ACC112 (cell line): Measurements from ENCODE around the gene RASSF3.
"Not testable (repeated sequence)": the region's sequence is repeated elsewhere in the genome, so short reads cannot be mapped to it uniquely, and the experiment has no call there.

Experiments used
- H2AFZ ChIP-seq: fragments of 200-600 bp; sonication (generic); one replicate; pipeline ENCODE4 v1.6.0; 2017; ENCODE audit warnings: antibody characterized with exemption, low read length; ENCODE audit not compliant: unreplicated experiment
- H3K27ac ChIP-seq: fragments of 200-600 bp; sonication (generic); 2 replicates; pipeline ENCODE4 v1.5.1; 2014; ENCODE audit warnings: low read depth, mild to moderate bottlenecking, antibody characterized with exemption, low read length, moderate library complexity
- H3K27me3 ChIP-seq: fragments of 200-600 bp; sonication (generic); 2 replicates; pipeline ENCODE4 v1.6.1; 2014; ENCODE audit warnings: mild to moderate bottlenecking, antibody characterized with exemption, low read length, moderate library complexity, mixed read lengths; ENCODE audit not compliant: insufficient read depth
- H3K36me3 ChIP-seq: fragments of 200-600 bp; sonication (generic); 2 replicates; pipeline ENCODE4 v1.6.1; 2016; ENCODE audit warnings: mild to moderate bottlenecking, antibody characterized with exemption, low read length, moderate library complexity, mixed read lengths; ENCODE audit not compliant: insufficient read depth
- H3K4me1 ChIP-seq: fragments of 200-600 bp; sonication (generic); one replicate; pipeline ENCODE4 v1.6.1; 2016; ENCODE audit warnings: low read length, mixed read lengths; ENCODE audit not compliant: insufficient read depth, unreplicated experiment, control insufficient read depth
- H3K4me3 ChIP-seq: fragments of 200-600 bp; sonication (generic); 2 replicates; pipeline ENCODE4 v1.5.1; 2014; ENCODE audit warnings: mild to moderate bottlenecking, low read depth, low read length
- H3K79me2 ChIP-seq: fragments of 200-600 bp; sonication (generic); one replicate; pipeline ENCODE4 v1.6.0; 2016; ENCODE audit warnings: low read length; ENCODE audit not compliant: control insufficient read depth, unreplicated experiment, insufficient read depth

RASSF3 gene

GRCh38 chr12:64690236-64690635, 79.9 kb downstream of the RASSF3 start:
- not testable (repeated sequence) for H3K27ac ChIP-seq, H2AFZ ChIP-seq, H3K27me3 ChIP-seq, H3K79me2 ChIP-seq, H3K4me3 ChIP-seq, H3K4me1 ChIP-seq, H3K36me3 ChIP-seq

- Histone ChIP-seq H3K4me1 (peaks cover 7% of the 10 kb centered on the region), H3K27me3 (no peaks in the 10 kb centered on the region), H3K27ac (no peak overlapping the region), H3K4me3 (no peak overlapping the region), H3K79me2 (no peaks in the 10 kb centered on the region), H3K36me3 (no peaks in the 10 kb centered on the region), H2AFZ (no peak overlapping the region)
These were observed 81.0 kb downstream of the RASSF3 start for GRCh38 chr12:64691227-64691794.

GRCh38 chr12:64691795-64692583, 81.7 kb downstream of the RASSF3 start:
- Histone ChIP-seq H3K27ac (no peak overlapping the region), H3K36me3 (no peaks in the 10 kb centered on the region)

GRCh38 chr12:64694130-64695040, 84.1 kb downstream of the RASSF3 start:
- H3K27ac ChIP-seq: no peak overlapping the region
- H3K4me3 ChIP-seq: no peak overlapping the region
- H3K36me3 ChIP-seq: no peaks in the 10 kb centered on the region
- H2AFZ ChIP-seq: no peak overlapping the region
- peaks cover 7% of the 10 kb centered on the region for H3K4me1 ChIP-seq
- no peaks in the 10 kb centered on the region for H3K27me3 ChIP-seq
- H3K79me2 ChIP-seq: no peaks in the 10 kb centered on the region

More at GRCh38 chr12:64691795-64692583, 81.7 kb downstream of the RASSF3 start:
- no peak overlapping the region for H2AFZ ChIP-seq
- no peak overlapping the region for H3K4me3 ChIP-seq
- H3K27me3 ChIP-seq: no peaks in the 10 kb centered on the region
- peaks cover 7% of the 10 kb centered on the region for H3K4me1 ChIP-seq
- H3K79me2 ChIP-seq: no peaks in the 10 kb centered on the region

- no peak overlapping the region for H3K4me3 ChIP-seq
- H3K4me1 ChIP-seq: peaks cover 7% of the 10 kb centered on the region
- no peak overlapping the region for H3K27ac ChIP-seq
- no peaks in the 10 kb centered on the region for H3K79me2 ChIP-seq
- no peaks in the 10 kb centered on the region for H3K36me3 ChIP-seq
- H3K27me3 ChIP-seq: no peaks in the 10 kb centered on the region
- H2AFZ ChIP-seq: no peak overlapping the region
These were observed 85.3 kb downstream of the RASSF3 start for GRCh38 chr12:64695550-64695949.

GRCh38 chr12:64696080-64696741, 85.9 kb downstream of the RASSF3 start:
- no peak overlapping the region for H3K27ac ChIP-seq
- H3K36me3 ChIP-seq: no peaks in the 10 kb centered on the region
- H3K79me2 ChIP-seq: no peaks in the 10 kb centered on the region

GRCh38 chr12:64699504-64700115, 89.3 kb downstream of the RASSF3 start:
- Histone ChIP-seq H3K27ac (no peak overlapping the region), H3K27me3 (no peaks in the 10 kb centered on the region), H2AFZ (no peak overlapping the region), H3K4me3 (no peak overlapping the region), H3K36me3 (no peaks in the 10 kb centered on the region), H3K4me1 (peaks cover 8% of the 10 kb centered on the region), H3K79me2 (no peaks in the 10 kb centered on the region)

More at GRCh38 chr12:64696080-64696741, 85.9 kb downstream of the RASSF3 start:
- Histone ChIP-seq H3K27me3 (no peaks in the 10 kb centered on the region), H3K4me3 (no peak overlapping the region), H2AFZ (no peak overlapping the region), H3K4me1 (peaks cover 12% of the 10 kb centered on the region)

GRCh38 chr12:64700532-64700931, 90.2 kb downstream of the RASSF3 start:
- no peaks in the 10 kb centered on the region for H3K27me3 ChIP-seq
- H2AFZ ChIP-seq: no peak overlapping the region
- H3K36me3 ChIP-seq: no peaks in the 10 kb centered on the region
- H3K79me2 ChIP-seq: no peaks in the 10 kb centered on the region
- H3K4me3 ChIP-seq: no peak overlapping the region
- H3K4me1 ChIP-seq: peaks cover 8% of the 10 kb centered on the region
- no peak overlapping the region for H3K27ac ChIP-seq

GRCh38 chr12:64701283-64701682, 91.0 kb downstream of the RASSF3 start:
- H3K36me3 ChIP-seq: no peaks in the 10 kb centered on the region
- peaks cover 6% of the 10 kb centered on the region for H3K4me1 ChIP-seq
- no peak overlapping the region for H2AFZ ChIP-seq
- no peaks in the 10 kb centered on the region for H3K79me2 ChIP-seq
- H3K27me3 ChIP-seq: no peaks in the 10 kb centered on the region
- H3K27ac ChIP-seq: no peak overlapping the region
- no peak overlapping the region for H3K4me3 ChIP-seq

GRCh38 chr12:64706306-64706705, 96.0 kb downstream of the RASSF3 start:
- no peak overlapping the region for H3K4me3 ChIP-seq

More at GRCh38 chr12:64706306-64706705, 96.0 kb downstream of the RASSF3 start:
- Histone ChIP-seq H3K36me3 (no peaks in the 10 kb centered on the region), H2AFZ (no peak overlapping the region), H3K27me3 (no peaks in the 10 kb centered on the region), H3K79me2 (no peaks in the 10 kb centered on the region), H3K4me1 (no peaks in the 10 kb centered on the region), H3K27ac (no peak overlapping the region)
